ENCODE measurements around the gene SV2C.

Gene SV2C

DNA sequence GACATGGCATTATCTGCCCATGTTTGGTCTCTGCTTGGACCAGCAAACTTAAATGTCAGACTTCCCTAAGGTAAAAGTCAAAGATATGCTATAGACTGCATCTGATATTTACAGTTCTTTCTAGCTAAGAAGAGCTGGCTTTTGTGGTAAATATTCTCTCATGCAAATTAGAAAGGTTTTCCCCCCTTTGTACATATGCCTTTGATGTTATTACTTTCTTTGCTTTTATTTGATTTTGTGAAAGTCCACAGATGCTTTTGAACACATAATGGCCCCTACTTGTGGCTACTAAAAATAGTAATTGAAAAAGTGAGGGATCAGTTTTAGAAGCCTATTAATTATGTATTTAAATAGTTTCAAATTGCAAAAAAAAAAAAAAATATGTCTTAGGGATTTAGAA lies 104.2 kb downstream of the SV2C start:
- H3K9me3 ChIP-seq (ENCODE audit: insufficient read depth, low read length, severe bottlenecking): no peaks in the 10 kb centered on the region
- H3K9ac ChIP-seq (ENCODE audit: low read depth, low read length): no peak overlapping the region
- H3K27ac ChIP-seq (ENCODE audit: low read length): no peak overlapping the region
- DNase-seq: no peak
- no peaks in the 10 kb centered on the region for H3K4me1 ChIP-seq (ENCODE audit: insufficient read depth, low read length)
- H4K20me1 ChIP-seq (ENCODE audit: insufficient read depth, low read length): no peaks in the 10 kb centered on the region
- no peaks in the 10 kb centered on the region for H3K79me2 ChIP-seq (ENCODE audit: insufficient read depth, low read length)
- H3K4me2 ChIP-seq (ENCODE audit: insufficient read depth, low read length): no peak overlapping the region
- H2AFZ ChIP-seq (ENCODE audit: low read depth, low read length): no peak overlapping the region
- no peak overlapping the region for H3K4me3 ChIP-seq (ENCODE audit: low read depth in 1 of 2, low read length in 2 of 2)
- H3K27me3 ChIP-seq (ENCODE audit: insufficient read depth, low read length, poor library complexity): no peaks in the 10 kb centered on the region
- no peak for TF ChIP-seq EZH2 (IDR thresholded peaks at IDR 0.05; ENCODE audit: borderline replicate concordance, low read depth, low read length, severe bottlenecking)
- TF ChIP-seq, protein P1, sequence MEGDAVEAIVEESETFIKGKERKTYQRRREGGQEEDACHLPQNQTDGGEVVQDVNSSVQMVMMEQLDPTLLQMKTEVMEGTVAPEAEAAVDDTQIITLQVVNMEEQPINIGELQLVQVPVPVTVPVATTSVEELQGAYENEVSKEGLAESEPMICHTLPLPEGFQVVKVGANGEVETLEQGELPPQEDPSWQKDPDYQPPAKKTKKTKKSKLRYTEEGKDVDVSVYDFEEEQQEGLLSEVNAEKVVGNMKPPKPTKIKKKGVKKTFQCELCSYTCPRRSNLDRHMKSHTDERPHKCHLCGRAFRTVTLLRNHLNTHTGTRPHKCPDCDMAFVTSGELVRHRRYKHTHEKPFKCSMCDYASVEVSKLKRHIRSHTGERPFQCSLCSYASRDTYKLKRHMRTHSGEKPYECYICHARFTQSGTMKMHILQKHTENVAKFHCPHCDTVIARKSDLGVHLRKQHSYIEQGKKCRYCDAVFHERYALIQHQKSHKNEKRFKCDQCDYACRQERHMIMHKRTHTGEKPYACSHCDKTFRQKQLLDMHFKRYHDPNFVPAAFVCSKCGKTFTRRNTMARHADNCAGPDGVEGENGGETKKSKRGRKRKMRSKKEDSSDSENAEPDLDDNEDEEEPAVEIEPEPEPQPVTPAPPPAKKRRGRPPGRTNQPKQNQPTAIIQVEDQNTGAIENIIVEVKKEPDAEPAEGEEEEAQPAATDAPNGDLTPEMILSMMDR (IDR thresholded peaks at IDR 0.05; ENCODE audit: borderline replicate concordance, extremely low read depth, low read length, poor library complexity, severe bottlenecking): no peak
- H3K36me3 ChIP-seq (ENCODE audit: insufficient read depth, low read length): no peaks in the 10 kb centered on the region
- ATAC-seq (ENCODE audit: insufficient read depth, low read depth): no peak

DNA sequence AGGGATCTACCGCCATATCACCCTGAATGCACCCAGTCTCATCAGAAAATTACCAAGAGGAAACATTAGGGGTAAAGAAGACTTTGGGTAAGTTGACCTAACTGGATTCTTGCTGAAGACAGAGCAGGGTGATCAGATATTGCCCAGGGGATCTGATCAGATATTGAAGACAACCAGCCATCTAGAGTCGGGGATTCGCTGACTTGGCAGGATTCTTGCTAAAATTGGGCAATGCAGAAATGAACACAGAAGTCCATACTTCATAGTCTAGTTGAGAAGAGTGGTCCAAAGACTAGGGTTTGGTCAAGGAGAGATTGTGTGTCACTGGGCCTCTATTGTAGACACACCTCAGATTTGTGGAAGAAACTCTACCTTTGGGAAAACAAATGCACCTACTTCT lies 107.2 kb downstream of the SV2C start:
- H3K36me3 ChIP-seq (ENCODE audit: insufficient read depth, low read length): no peaks in the 10 kb centered on the region
- no peaks in the 10 kb centered on the region for H3K9me3 ChIP-seq (ENCODE audit: insufficient read depth, low read length, severe bottlenecking)
- ATAC-seq (ENCODE audit: insufficient read depth, low read depth): no peak
- H3K9ac ChIP-seq (ENCODE audit: low read depth, low read length): no peak overlapping the region
- peaks cover 4% of the 10 kb centered on the region for H3K27me3 ChIP-seq (ENCODE audit: insufficient read depth, low read length, poor library complexity)
- TF ChIP-seq, protein P1 (IDR thresholded peaks at IDR 0.05; ENCODE audit: borderline replicate concordance, extremely low read depth, low read length, poor library complexity, severe bottlenecking): no peak
- TF ChIP-seq EZH2 (IDR thresholded peaks at IDR 0.05; ENCODE audit: borderline replicate concordance, low read depth, low read length, severe bottlenecking): no peak
- H4K20me1 ChIP-seq (ENCODE audit: insufficient read depth, low read length): no peaks in the 10 kb centered on the region
- no peak overlapping the region for H3K4me2 ChIP-seq (ENCODE audit: insufficient read depth, low read length)
- no peak for DNase-seq
- H3K79me2 ChIP-seq (ENCODE audit: insufficient read depth, low read length): no peaks in the 10 kb centered on the region
- no peaks in the 10 kb centered on the region for H3K4me1 ChIP-seq (ENCODE audit: insufficient read depth, low read length)
- no peak overlapping the region for H2AFZ ChIP-seq (ENCODE audit: low read depth, low read length)
- no peak overlapping the region for H3K4me3 ChIP-seq (ENCODE audit: low read depth in 1 of 2, low read length in 2 of 2)
- H3K27ac ChIP-seq (ENCODE audit: low read length): no peak overlapping the region

DNA sequence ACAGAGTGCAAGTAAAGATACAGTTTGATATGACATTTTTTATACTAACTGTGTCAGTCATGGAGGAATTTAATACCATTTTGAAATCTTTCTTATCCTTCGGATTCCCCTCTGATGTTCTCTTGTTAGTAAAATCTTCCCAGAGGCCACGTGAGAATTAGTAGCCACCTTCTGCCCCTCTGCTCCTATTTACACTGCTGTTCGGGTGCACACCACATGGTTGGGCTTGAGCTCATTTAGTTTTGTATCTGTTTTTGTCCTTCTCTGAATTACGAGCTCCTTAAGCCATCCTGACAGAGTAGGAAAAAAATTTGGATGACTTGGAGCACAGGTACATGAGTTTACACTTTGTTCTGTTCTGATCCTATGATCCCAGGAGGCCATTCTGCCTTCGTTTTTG lies 109.7 kb downstream of the SV2C start:
- Histone ChIP-seq H3K4me1 (ENCODE audit: insufficient read depth, low read length) (no peaks in the 10 kb centered on the region), H3K4me2 (ENCODE audit: insufficient read depth, low read length) (no peak overlapping the region), H4K20me1 (ENCODE audit: insufficient read depth, low read length) (no peaks in the 10 kb centered on the region), H3K9me3 (ENCODE audit: insufficient read depth, low read length, severe bottlenecking) (no peaks in the 10 kb centered on the region), H2AFZ (ENCODE audit: low read depth, low read length) (no peak overlapping the region), H3K9ac (ENCODE audit: low read depth, low read length) (no peak overlapping the region), H3K79me2 (ENCODE audit: insufficient read depth, low read length) (no peaks in the 10 kb centered on the region), H3K27me3 (ENCODE audit: insufficient read depth, low read length, poor library complexity) (peaks cover 5% of the 10 kb centered on the region), H3K36me3 (ENCODE audit: insufficient read depth, low read length) (no peaks in the 10 kb centered on the region), H3K4me3 (ENCODE audit: low read depth in 1 of 2, low read length in 2 of 2) (no peak overlapping the region), H3K27ac (ENCODE audit: low read length) (no peak overlapping the region)
- DNase-seq: no peak
- TF ChIP-seq EZH2 (IDR thresholded peaks at IDR 0.05; ENCODE audit: borderline replicate concordance, low read depth, low read length, severe bottlenecking): no peak
- TF ChIP-seq, protein P1 (IDR thresholded peaks at IDR 0.05; ENCODE audit: borderline replicate concordance, extremely low read depth, low read length, poor library complexity, severe bottlenecking): no peak
- ATAC-seq (ENCODE audit: insufficient read depth, low read depth): no peak

DNA sequence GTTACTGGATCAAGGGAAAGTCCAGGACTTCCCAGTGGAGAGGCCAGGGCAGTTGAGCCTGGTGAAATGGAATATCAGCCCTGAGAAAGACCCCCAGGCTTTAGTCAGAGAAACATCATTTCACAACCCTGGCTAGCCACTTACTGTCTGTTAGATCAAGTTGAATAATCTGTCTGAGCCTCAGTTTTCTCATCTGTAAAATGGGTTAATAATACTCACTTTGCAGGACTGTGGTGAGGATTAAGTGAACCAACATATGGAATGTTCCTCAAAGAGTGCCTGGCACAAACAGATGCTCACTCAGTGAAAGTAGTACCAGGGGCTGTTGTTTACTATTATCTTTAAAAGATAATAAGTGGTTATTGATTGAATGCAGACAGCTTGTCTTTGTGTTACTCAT lies 110.5 kb downstream of the SV2C start:
- DNase-seq (no peak), ATAC-seq (ENCODE audit: insufficient read depth, low read depth) (no peak)
- H3K4me3 ChIP-seq (ENCODE audit: low read depth in 1 of 2, low read length in 2 of 2): no peak overlapping the region
- H3K4me2 ChIP-seq (ENCODE audit: insufficient read depth, low read length): no peak overlapping the region
- no peak overlapping the region for H3K27ac ChIP-seq (ENCODE audit: low read length)
- H3K36me3 ChIP-seq (ENCODE audit: insufficient read depth, low read length): no peaks in the 10 kb centered on the region
- H3K9me3 ChIP-seq (ENCODE audit: insufficient read depth, low read length, severe bottlenecking): no peaks in the 10 kb centered on the region
- TF ChIP-seq EZH2 (IDR thresholded peaks at IDR 0.05; ENCODE audit: borderline replicate concordance, low read depth, low read length, severe bottlenecking): no peak
- H3K79me2 ChIP-seq (ENCODE audit: insufficient read depth, low read length): no peaks in the 10 kb centered on the region
- H3K27me3 ChIP-seq (ENCODE audit: insufficient read depth, low read length, poor library complexity): peaks cover 5% of the 10 kb centered on the region
- H3K4me1 ChIP-seq (ENCODE audit: insufficient read depth, low read length): no peaks in the 10 kb centered on the region
- no peak overlapping the region for H3K9ac ChIP-seq (ENCODE audit: low read depth, low read length)
- no peak overlapping the region for H2AFZ ChIP-seq (ENCODE audit: low read depth, low read length)
- no peaks in the 10 kb centered on the region for H4K20me1 ChIP-seq (ENCODE audit: insufficient read depth, low read length)
